HG03342 (cell line): ENCODE measurements around the gene CCDC192.

Experiments
- ATAC-seq: cut with Tn5 transposase; IDR thresholded peaks from one replicate; pipeline ENCODE4 v1.9.1; 2021; ENCODE audit warnings: mild to moderate bottlenecking, moderate library complexity; ENCODE audit not compliant: unreplicated experiment

The CCDC192 gene

GRCh38 chr5:127916885-127917573, 213.8 kb downstream of the CCDC192 start:
- ATAC-seq: no peak

- no peak for ATAC-seq
Measured at GRCh38 chr5:127919006-127919796, 216.0 kb downstream of the CCDC192 start.

GRCh38 chr5:127919818-127920217, 216.6 kb downstream of the CCDC192 start:
- no peak for ATAC-seq

GRCh38 chr5:127920936-127921335, 217.7 kb downstream of the CCDC192 start:
- ATAC-seq: no peak

- no peak for ATAC-seq
Measured at GRCh38 chr5:127922603-127923002, 219.4 kb downstream of the CCDC192 start.

GRCh38 chr5:127923804-127924570, 220.8 kb downstream of the CCDC192 start:
- ATAC-seq: no peak

GRCh38 chr5:127924606-127925005, 221.4 kb downstream of the CCDC192 start:
- no peak for ATAC-seq

GRCh38 chr5:127925916-127926315, 222.7 kb downstream of the CCDC192 start:
- ATAC-seq: no peak

- ATAC-seq: no peak
Measured at GRCh38 chr5:127926974-127927373, 223.8 kb downstream of the CCDC192 start.

GRCh38 chr5:127928053-127928452, 224.9 kb downstream of the CCDC192 start:
- no peak for ATAC-seq

- no peak for ATAC-seq
Measured at GRCh38 chr5:127930311-127930710, 227.1 kb downstream of the CCDC192 start.

- ATAC-seq: no peak
Measured at GRCh38 chr5:127931396-127931795, 228.2 kb downstream of the CCDC192 start.

- ATAC-seq: no peak
Measured at GRCh38 chr5:127933348-127933747, 230.2 kb downstream of the CCDC192 start.

- no peak for ATAC-seq
Measured at GRCh38 chr5:127934791-127935256, 231.6 kb downstream of the CCDC192 start.

- no peak for ATAC-seq
Measured at GRCh38 chr5:127935398-127935797, 232.2 kb downstream of the CCDC192 start.

GRCh38 chr5:127936439-127936972, 233.3 kb downstream of the CCDC192 start:
- no peak for ATAC-seq

- no peak for ATAC-seq
Measured at GRCh38 chr5:127938746-127939145, 235.6 kb downstream of the CCDC192 start.

GRCh38 chr5:127940854-127941253, 237.7 kb downstream of the CCDC192 start:
- no peak for ATAC-seq

- no peak for ATAC-seq
Measured at GRCh38 chr5:127941646-127942045, 238.5 kb downstream of the CCDC192 start.

- ATAC-seq: no peak
Measured at GRCh38 chr5:127942246-127943060, 239.3 kb downstream of the CCDC192 start.

GRCh38 chr5:127943061-127943371, 239.8 kb downstream of the CCDC192 start:
- no peak for ATAC-seq
